Non-pigmented ciliary epithelial cell (primary cell): ENCODE measurements around the gene DNAJC11.

Experiments used
- DNase-seq: peaks from one replicate; pipeline ENCODE4 v3.0.0-alpha.2; 2010; ENCODE audit warnings: low read depth

DNAJC11 gene

DNA sequence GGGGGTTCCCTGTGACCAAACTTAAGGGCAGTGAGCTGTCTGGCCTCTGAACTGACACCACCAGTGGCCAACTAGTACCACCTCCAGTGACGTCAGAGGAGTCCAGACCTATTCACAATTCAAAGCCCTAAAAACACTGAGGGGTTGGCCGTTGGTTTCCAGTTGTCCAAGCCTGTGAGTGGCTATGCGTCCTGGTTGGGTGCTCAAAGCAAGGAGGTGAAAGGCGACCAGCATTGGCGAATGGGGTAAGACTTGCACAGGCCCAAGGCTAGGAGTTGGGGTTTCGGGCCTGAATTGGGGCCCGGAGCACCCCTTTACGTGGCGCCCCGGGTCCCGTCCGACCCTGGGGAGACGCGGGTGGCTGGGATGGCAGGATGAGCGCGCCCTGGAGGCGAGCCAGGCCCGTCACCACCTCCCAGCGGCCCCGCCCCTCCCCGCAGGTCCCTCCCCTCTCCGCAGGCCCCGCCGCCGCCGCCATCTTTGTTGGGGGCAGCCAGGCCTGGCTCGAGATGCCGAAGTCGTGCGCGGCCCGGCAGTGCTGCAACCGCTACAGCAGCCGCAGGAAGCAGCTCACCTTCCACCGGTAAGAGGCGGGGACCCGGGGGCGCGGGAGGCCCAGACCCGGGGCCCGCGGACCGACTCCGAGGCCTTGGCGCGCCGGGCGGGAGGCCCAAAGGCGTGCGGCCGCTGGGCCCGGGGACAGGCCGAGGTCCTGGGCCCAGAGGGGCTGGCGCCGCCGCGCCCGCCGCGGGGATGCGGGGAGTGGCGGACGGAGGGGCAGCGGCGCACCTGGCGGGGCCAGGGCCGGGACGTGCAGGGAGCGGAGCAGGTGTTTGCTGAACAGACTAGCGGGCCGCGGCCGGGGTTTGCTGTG, 76.7 kb downstream of the DNAJC11 start, which contains the start of gene THAP3:
TSS of gene THAP3 (plus strand) at position 159 of the 874 bp plus-strand sequence. CDS start at position 510, 351 bp downstream.
- DNase-seq: no peak

GRCh38 chr1:6623269-6623965, 78.2 kb downstream of the DNAJC11 start:
- no peak for DNase-seq

- no peak for DNase-seq
Measured at GRCh38 chr1:6622396-6623152, 79.0 kb downstream of the DNAJC11 start.

DNA sequence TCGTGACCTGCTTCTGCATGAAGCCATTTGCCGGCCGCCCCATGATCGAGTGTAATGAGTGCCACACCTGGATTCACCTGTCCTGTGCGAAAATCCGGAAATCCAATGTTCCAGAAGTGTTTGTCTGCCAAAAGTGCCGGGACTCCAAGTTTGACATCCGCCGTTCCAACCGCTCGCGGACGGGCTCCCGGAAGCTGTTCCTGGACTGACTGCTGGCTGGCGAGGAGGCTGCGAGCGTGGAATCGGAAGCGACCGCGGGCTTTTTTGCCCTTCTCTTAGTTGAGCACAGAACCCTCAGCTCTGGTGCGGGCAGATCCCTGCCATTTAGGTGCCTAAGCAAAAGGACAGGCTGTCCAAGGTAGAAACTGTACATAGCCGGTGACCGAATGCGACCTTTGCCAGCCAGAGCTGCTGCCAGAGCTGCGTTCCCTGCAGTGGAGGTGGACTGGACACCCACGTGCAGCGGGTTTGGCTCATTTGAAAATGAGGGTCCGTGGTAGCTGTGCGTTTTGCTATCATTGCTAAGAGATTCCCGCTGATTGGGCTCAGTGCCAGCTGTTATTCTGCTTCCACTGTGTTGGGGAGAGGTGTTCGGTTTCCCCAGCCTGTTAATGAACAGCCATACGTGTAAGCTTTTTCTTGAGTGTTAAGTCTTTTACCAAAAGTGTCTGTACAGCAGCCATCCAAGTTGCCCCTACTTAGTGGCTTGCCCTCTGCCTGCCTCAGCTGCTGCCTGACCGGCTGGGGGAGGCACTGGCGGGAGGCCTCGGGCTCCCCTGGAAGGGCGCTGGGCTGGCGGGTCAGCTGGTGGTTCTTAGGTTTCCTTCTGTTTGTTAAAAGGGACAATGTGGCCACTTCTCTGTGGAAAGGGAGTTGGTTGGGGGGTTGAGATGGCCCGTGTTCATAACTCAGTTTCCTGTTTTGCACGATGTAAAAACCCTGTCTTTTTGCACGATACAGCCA, 79.9 kb downstream of the DNAJC11 start:
- no peak for DNase-seq

GRCh38 chr1:6619045-6619444, 82.6 kb downstream of the DNAJC11 start:
- DNase-seq: no peak

DNA sequence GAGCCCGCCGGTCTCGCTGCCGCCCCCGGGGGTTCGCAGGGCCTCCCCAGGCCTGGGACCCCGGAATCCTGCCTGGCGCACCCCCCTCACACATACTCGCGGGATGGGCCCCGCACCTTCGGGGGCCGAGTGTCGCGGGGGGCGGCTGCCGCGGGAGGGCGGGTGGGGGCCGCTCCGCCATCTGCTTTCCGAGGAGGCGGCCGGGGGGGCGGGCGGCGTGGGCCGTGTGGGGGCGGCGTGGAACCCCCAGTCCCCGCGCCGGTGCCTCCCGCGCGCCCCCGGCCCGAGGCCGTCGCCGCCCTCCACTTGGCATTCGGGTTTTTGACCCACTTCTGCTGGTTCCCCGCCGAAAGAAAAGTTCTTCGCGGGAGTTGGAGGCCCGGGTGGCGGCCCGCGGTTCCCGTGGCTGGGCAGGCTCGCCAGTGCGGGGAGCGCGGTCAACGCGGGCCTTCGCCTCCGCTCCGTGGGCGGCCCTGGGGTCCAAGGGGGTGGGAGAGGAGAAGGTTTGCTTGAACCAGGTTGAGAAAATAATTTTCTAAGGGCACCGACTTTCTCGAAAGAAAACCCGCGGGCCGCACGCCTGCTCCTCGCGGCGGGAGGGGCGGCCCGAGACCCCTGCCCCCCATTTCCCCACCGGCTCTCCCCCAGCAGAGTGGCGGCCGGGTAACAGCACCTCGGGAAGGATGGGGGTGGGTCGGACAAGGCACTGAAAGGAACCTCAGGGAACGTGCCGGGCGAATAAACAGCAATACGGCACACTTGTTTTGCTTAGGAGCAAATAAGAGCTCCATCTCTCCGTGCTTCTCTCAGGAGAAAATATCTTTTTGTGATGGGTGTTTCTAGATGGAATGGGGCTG, 86.5 kb downstream of the DNAJC11 start:
- DNase-seq: no peak

DNA sequence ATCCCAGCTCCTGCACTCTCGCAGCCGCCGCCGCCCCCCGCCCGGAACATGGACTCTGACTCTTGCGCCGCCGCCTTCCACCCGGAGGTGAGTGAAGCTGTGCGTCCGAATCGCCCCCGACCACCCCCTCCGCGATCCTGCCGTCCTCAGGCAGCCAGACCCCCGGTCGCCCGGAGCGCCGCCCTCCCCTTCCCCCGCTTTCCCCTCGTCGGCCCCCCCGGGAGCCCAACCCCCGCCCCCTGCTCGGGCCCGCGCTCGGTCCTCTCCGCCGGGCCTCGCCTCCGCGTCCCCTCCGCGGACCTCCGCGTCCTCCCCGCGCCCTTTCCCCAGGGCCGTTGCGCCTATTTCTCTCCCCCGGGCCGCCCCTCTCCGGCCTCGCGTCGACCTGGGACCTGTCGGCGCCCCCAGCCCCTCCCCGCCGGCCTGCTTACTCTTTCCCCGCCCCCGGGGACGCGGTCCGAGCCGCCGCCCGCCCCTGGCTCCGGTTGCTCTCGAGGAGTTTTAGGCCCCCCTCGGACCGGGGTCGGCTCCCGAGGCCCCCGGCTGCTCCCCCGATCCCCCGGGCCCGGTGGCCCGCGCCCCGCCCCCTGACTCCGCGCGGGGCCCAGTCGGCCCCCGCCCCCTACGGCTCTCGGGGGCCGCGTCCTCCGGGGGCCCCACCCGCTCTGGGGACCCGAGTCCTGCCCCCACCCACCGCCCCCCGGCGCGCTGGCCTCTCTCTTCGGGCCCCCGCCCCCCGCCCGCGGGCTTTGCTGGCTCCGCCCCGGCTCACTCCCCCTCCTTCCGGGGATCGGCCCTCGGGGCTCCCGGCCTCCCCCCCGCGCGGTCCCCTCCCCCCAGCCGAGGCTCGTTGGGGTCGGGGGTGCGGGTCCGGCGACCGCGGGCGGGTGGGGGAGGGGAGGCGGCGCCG, 87.3 kb downstream of the DNAJC11 start:
- no peak for DNase-seq

GRCh38 chr1:6613361-6614018, 88.1 kb downstream of the DNAJC11 start, which contains the start of gene PHF13:
PHF13 (plus strand) TSS chr1:6613731; CDS start chr1:6614067, 336 bp downstream.
- DNase-seq: peak; percentile 90

GRCh38 chr1:6612641-6613360, 88.8 kb downstream of the DNAJC11 start:
- no peak for DNase-seq

- peak; percentile 65 for DNase-seq
Measured at GRCh38 chr1:6603915-6604558, 97.6 kb downstream of the DNAJC11 start.

- DNase-seq: no peak
Measured at GRCh38 chr1:6603238-6603914, 98.2 kb downstream of the DNAJC11 start.

DNA sequence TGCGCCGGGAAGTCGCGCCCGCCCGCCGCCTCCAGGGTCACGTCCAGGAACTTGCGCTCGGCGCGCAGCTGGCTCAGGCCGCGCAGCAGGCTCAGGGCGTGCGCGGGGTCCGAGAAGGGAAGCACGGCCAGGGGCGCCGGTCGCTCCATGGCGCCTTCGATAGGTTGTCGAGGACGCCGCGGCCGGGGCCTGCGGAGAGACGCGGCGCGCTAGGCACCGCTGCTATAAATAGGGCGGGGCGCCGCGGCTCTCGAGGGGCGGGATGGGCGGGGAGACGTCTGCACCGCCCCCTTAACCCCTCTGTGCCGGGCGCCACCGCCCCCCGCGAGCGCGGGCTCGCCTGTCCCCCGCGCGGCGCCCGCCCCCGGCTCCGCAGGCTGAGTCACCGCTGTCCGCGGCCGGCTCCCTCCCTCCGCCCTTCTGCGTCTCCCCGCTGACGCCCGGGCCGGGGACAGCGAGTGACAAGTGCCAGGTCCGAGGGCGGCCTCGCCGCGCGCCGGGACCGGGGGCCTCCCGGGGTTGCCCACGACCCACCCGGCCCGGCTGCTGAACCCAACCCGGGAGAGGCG, 98.9 kb downstream of the DNAJC11 start, which contains the start of gene KLHL21:
TSS of gene KLHL21 (minus strand) at position 201 of the 569 bp plus-strand sequence. CDS start at position 149, 52 bp downstream.
- no peak for DNase-seq

DNA sequence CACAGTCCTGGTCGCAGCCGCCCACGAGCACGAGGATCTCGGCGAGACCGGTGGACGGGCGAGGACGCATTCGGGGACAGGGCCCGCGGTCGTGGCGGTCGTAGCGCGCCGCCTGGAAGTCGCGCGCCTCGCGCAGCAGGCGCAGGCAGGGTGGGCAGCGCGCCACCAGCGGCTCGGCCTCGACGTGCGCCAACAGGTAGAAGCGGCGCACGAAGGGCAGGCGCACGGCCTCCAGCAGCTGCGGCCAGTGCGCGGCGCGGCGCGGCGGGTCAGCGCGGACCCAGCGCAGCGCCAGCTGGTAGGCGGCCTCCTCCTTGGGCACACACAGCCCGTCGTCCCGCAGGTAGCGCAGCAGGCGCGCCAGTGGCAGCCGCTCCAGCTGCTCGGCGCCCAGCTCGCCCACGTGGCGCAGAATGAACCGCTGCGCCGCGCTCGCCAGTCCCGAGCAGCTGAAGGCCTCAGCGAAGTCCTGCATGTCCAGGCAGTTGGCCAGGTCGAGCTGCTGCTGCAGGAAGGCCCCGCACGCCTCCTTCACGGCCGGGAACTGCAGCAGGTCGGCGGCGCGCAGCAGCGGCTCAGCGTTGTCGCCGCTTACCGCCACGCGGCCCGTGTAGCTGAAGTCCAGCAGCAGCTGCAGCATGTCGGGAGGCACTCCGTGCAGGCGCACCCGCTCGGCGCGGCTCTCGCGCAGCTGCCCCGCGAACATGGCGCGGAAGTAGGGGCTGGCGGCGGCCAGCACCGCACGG, 99.5 kb downstream of the DNAJC11 start:
- DNase-seq: no peak

DNA sequence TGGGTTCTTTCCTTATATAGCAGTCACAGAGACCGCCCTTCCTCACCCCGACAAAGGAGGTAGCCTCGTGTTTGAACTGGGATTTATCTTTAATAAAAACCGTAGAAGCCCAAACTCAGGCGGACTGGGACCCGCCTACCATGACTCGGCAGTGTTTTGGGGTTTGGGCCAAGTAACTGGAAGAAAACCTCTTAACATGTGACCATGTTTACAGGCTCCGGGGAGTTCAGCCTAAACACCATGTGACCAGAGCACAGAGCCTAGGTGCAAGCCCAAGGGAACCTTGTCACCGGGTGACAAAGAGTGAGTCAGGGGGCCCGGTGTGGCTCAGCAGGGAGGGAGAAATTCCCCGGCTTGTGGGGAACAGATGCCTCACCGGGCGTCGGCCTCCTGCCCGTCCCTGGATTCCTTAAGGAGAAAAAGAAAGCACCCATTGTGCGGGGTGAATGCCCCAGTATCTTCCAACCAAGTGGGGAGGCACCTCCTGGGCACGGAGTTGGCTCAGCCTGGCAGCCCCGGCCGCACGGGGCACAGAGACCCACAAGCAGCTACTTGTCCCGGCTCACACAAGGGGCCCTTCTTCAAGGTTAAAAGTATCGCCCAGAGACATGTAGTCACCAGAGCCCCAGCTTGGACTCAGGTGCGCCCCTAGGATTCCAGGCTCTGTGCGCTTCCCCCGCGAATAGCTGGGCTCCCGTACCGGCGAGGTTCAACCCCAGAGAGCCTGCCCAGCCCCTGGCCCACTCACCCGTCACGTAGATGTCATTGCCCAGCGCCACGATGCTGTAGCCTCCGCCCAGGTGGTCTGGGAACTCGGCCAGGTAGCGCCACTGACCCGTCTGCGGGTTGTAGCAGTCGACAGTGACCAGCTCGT, 100.3 kb downstream of the DNAJC11 start:
- peak; percentile 79 for DNase-seq
